ENCODE results near the gene RPL39. TPM values are rescaled to one million over a fixed set of nuclear protein-coding genes. Genes with fewer than 3 reads are reported as not detected.
"Not testable (repeated sequence)": the region's sequence is repeated elsewhere in the genome, so short reads cannot be mapped to it uniquely, and the experiment has no call there.

The RPL39 gene
- total RNA-seq, 2 donors from 2014 or later: 2,946 to 2,967 TPM

GRCh38 chrX:119758731-119759247 lies 32.6 kb downstream of the RPL39 start:
- Mint-ChIP-seq H3K36me3 (ENCODE audit: insufficient read depth in 2 of 2) (no peaks in the 10 kb centered on the region), H3K4me1 (ENCODE audit: low read depth) (peaks cover 54% of the 10 kb centered on the region), H3K9me3 (no peaks in the 10 kb centered on the region), H3K27ac (no peak overlapping the region), H3K27me3 (ENCODE audit: low read depth) (peaks cover 13% of the 10 kb centered on the region), H3K4me3 (peak overlapping the region; percentile 67 to 77)
- peak; percentile 19 to 43 for ATAC-seq (replicated peaks in 1 of 2)
- peak; percentile 40 to 43 for DNase-seq

- peak in 1 of 2 donors; percentile 18 for ATAC-seq (replicated peaks in 1 of 2)
- peak; percentile 18 to 29 for DNase-seq
- H3K27ac Mint-ChIP-seq: no peak within 1 kb of the TSS
- H3K4me1 Mint-ChIP-seq (ENCODE audit: low read depth): peaks cover 53% of the 10 kb centered on the region
- peak within 1 kb of the TSS; percentile 76 to 97 for H3K4me3 Mint-ChIP-seq
- no peaks in the 10 kb centered on the region for H3K9me3 Mint-ChIP-seq
- H3K27me3 Mint-ChIP-seq (ENCODE audit: low read depth): peaks cover 8% of the 10 kb centered on the region
- no peaks in the 10 kb centered on the region for H3K36me3 Mint-ChIP-seq (ENCODE audit: insufficient read depth in 2 of 2)
These were observed 33.3 kb downstream of the RPL39 start, which contains the start of gene SOWAHD for GRCh38 chrX:119757979-119758730. Gene SOWAHD, plus strand, starts transcription at chrX:119758588. Its CDS starts 80 bp downstream, at chrX:119758668.

GRCh38 chrX:119757646-119757978 lies 33.8 kb downstream of the RPL39 start:
- ATAC-seq (replicated peaks in 1 of 2) (no peak), DNase-seq (no peak)
- peak overlapping the region; percentile 76 to 97 for H3K4me3 Mint-ChIP-seq
- no peaks in the 10 kb centered on the region for H3K9me3 Mint-ChIP-seq
- no peaks in the 10 kb centered on the region for H3K36me3 Mint-ChIP-seq (ENCODE audit: insufficient read depth in 2 of 2)
- H3K27ac Mint-ChIP-seq: no peak overlapping the region
- H3K27me3 Mint-ChIP-seq (ENCODE audit: low read depth): peaks cover 8% of the 10 kb centered on the region
- H3K4me1 Mint-ChIP-seq (ENCODE audit: low read depth): peaks cover 54% of the 10 kb centered on the region

GRCh38 chrX:119756926-119757635 lies 34.3 kb downstream of the RPL39 start:
- Mint-ChIP-seq H3K27ac (peak overlapping the region; percentile 98), H3K4me1 (ENCODE audit: low read depth) (peaks cover 54% of the 10 kb centered on the region), H3K4me3 (peak overlapping the region; percentile 76 to 97), H3K36me3 (ENCODE audit: insufficient read depth in 2 of 2) (no peaks in the 10 kb centered on the region), H3K27me3 (ENCODE audit: low read depth) (peaks cover 8% of the 10 kb centered on the region), H3K9me3 (no peaks in the 10 kb centered on the region)
- ATAC-seq (replicated peaks in 1 of 2): no peak
- no peak for DNase-seq

GRCh38 chrX:119755981-119756533 lies 35.4 kb downstream of the RPL39 start:
- peak; percentile 79 to 84 for ATAC-seq (replicated peaks in 1 of 2)
- Mint-ChIP-seq H3K27me3 (ENCODE audit: low read depth) (peaks cover 8% of the 10 kb centered on the region), H3K9me3 (no peaks in the 10 kb centered on the region), H3K4me1 (ENCODE audit: low read depth) (peaks cover 54% of the 10 kb centered on the region), H3K27ac (peak overlapping the region; percentile 98), H3K4me3 (peak overlapping the region; percentile 76 to 97), H3K36me3 (ENCODE audit: insufficient read depth in 2 of 2) (no peaks in the 10 kb centered on the region)
- peak; percentile 69 to 81 for DNase-seq

- Mint-ChIP-seq H3K4me1 (ENCODE audit: low read depth) (peaks cover 49% of the 10 kb centered on the region), H3K36me3 (ENCODE audit: insufficient read depth in 2 of 2) (no peaks in the 10 kb centered on the region), H3K9me3 (no peaks in the 10 kb centered on the region), H3K4me3 (peak overlapping the region in 1 of 2 donors; percentile 73), H3K27ac (peak overlapping the region; percentile 86), H3K27me3 (ENCODE audit: low read depth) (peaks cover 8% of the 10 kb centered on the region)
- peak; percentile 59 to 65 for DNase-seq
- peak; percentile 18 to 29 for ATAC-seq (replicated peaks in 1 of 2)
These were observed 37.7 kb downstream of the RPL39 start for GRCh38 chrX:119753639-119754257.

- Mint-ChIP-seq H3K4me3 (no peak overlapping the region), H3K27ac (peak overlapping the region; percentile 86), H3K27me3 (ENCODE audit: low read depth) (peaks cover 8% of the 10 kb centered on the region), H3K4me1 (ENCODE audit: low read depth) (peaks cover 49% of the 10 kb centered on the region), H3K36me3 (ENCODE audit: insufficient read depth in 2 of 2) (no peaks in the 10 kb centered on the region), H3K9me3 (no peaks in the 10 kb centered on the region)
- DNase-seq (no peak), ATAC-seq (replicated peaks in 1 of 2) (no peak)
These were observed 38.4 kb downstream of the RPL39 start for GRCh38 chrX:119753001-119753400.

- not testable (repeated sequence) for ATAC-seq (replicated peaks in 1 of 2); DNase-seq; H3K36me3 Mint-ChIP-seq (ENCODE audit: insufficient read depth in 2 of 2); H3K27ac Mint-ChIP-seq; H3K27me3 Mint-ChIP-seq (ENCODE audit: low read depth); H3K4me3 Mint-ChIP-seq; H3K9me3 Mint-ChIP-seq
- H3K4me1 Mint-ChIP-seq (ENCODE audit: low read depth): peaks cover 27% of the 10 kb centered on the region
These were observed 40.7 kb downstream of the RPL39 start for GRCh38 chrX:119750751-119751150.

- DNase-seq; H3K9me3 Mint-ChIP-seq; H3K36me3 Mint-ChIP-seq (ENCODE audit: insufficient read depth in 2 of 2); H3K27ac Mint-ChIP-seq; H3K27me3 Mint-ChIP-seq (ENCODE audit: low read depth); ATAC-seq (replicated peaks in 1 of 2): not testable (repeated sequence)
- Mint-ChIP-seq H3K4me3 (peak overlapping the region; percentile 15 to 32), H3K4me1 (ENCODE audit: low read depth) (peaks cover 20% of the 10 kb centered on the region)
These were observed 41.3 kb downstream of the RPL39 start for GRCh38 chrX:119750131-119750530.

GRCh38 chrX:119745283-119745848 lies 46.1 kb downstream of the RPL39 start:
- peaks cover 6% of the 10 kb centered on the region for H3K27me3 Mint-ChIP-seq (ENCODE audit: low read depth)
- no peaks in the 10 kb centered on the region for H3K36me3 Mint-ChIP-seq (ENCODE audit: insufficient read depth in 2 of 2)
- H3K4me3 Mint-ChIP-seq: no peak overlapping the region
- H3K4me1 Mint-ChIP-seq (ENCODE audit: low read depth): no peaks in the 10 kb centered on the region
- no peak overlapping the region for H3K27ac Mint-ChIP-seq
- ATAC-seq (replicated peaks in 1 of 2) (no peak), DNase-seq (no peak)
- H3K9me3 Mint-ChIP-seq: no peaks in the 10 kb centered on the region

GRCh38 chrX:119738742-119739141 lies 52.7 kb downstream of the RPL39 start:
- H3K27ac Mint-ChIP-seq: no peak overlapping the region
- no peaks in the 10 kb centered on the region for H3K36me3 Mint-ChIP-seq (ENCODE audit: insufficient read depth in 2 of 2)
- H3K4me3 Mint-ChIP-seq: no peak overlapping the region
- H3K27me3 Mint-ChIP-seq (ENCODE audit: low read depth): no peaks in the 10 kb centered on the region
- H3K9me3 Mint-ChIP-seq: no peaks in the 10 kb centered on the region
- ATAC-seq (replicated peaks in 1 of 2): no peak
- no peaks in the 10 kb centered on the region for H3K4me1 Mint-ChIP-seq (ENCODE audit: low read depth)
- no peak for DNase-seq
